Measurements from ENCODE around the gene TTC33.

DNA sequence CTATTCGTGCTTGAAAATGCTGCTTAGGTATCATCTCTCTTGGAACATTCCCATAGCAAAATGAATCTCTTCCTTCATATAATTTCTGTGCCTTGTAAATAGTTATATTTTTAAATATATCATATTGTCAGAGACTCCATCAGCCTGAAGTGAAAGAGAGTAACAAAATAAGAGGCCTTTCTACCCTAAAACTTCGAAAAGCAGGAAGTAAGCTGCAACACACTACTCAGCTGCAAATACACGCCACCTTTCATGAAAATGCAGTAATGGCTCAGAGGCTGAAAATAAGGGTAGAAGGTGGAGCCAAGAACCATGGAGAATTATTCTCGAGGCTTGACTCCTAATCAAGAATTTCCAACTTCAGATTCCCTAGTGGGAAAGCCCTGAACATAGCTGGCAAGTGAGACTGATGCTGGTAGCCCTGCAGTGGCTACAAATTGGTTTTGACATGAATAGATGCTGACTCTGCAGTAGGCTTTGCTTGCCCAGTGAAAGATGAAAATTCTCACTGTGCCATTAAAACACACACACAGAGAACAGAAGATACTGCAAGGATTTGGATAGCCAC is 106.2 kb downstream of the TTC33 start:
- TF ChIP-seq, protein P1, sequence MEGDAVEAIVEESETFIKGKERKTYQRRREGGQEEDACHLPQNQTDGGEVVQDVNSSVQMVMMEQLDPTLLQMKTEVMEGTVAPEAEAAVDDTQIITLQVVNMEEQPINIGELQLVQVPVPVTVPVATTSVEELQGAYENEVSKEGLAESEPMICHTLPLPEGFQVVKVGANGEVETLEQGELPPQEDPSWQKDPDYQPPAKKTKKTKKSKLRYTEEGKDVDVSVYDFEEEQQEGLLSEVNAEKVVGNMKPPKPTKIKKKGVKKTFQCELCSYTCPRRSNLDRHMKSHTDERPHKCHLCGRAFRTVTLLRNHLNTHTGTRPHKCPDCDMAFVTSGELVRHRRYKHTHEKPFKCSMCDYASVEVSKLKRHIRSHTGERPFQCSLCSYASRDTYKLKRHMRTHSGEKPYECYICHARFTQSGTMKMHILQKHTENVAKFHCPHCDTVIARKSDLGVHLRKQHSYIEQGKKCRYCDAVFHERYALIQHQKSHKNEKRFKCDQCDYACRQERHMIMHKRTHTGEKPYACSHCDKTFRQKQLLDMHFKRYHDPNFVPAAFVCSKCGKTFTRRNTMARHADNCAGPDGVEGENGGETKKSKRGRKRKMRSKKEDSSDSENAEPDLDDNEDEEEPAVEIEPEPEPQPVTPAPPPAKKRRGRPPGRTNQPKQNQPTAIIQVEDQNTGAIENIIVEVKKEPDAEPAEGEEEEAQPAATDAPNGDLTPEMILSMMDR (IDR thresholded peaks at IDR 0.05), result no peak
- no peak for TF ChIP-seq POLR2A (IDR thresholded peaks at IDR 0.05)
